ENCODE measurements around the gene ATP8B3. TPM values are rescaled to one million over a fixed set of nuclear protein-coding genes. Genes with fewer than 3 reads are reported as not detected.

The ATP8B3 gene
- total and polyA plus RNA-seq, 2 donors (not counting 1 experiment from before 2014, with no cell fraction given), result 2.3 to 3.0 TPM

GRCh38 chr19:1770866-1771576, 41.1 kb downstream of the ATP8B3 start:
- H3K27me3 ChIP-seq (ENCODE audit: control insufficient read depth, insufficient read depth, low read length), result peaks cover 23% of the 10 kb centered on the region

GRCh38 chr19:1769645-1769985, 42.5 kb downstream of the ATP8B3 start:
- H3K4me3 ChIP-seq (replicated peaks in 1 of 4; ENCODE audit: control extremely low read depth in 1 of 4, insufficient read depth in 1 of 4, low read depth in 3 of 4, low read length in 4 of 4), result no peak overlapping the region
- no peaks in the 10 kb centered on the region for H3K79me2 ChIP-seq (ENCODE audit: control insufficient read depth, insufficient read depth, low read length)
- H3K9me3 ChIP-seq (ENCODE audit: control insufficient read depth, insufficient read depth, low read depth, low read length), result no peaks in the 10 kb centered on the region
- no peak overlapping the region for H3K9ac ChIP-seq (ENCODE audit: insufficient read depth, low read length)
- H2AFZ ChIP-seq (ENCODE audit: low read length), result no peak overlapping the region
- H3K4me1 ChIP-seq (ENCODE audit: control insufficient read depth, extremely low read depth, insufficient read depth, low read length), result no peaks in the 10 kb centered on the region
- TF ChIP-seq CTCF (conservative IDR thresholded peaks at IDR 0.05 in 1 of 2, IDR thresholded peaks at IDR 0.05 in 1 of 2; ENCODE audit: low read depth in 1 of 2, low read length in 2 of 2) (no peak), EZH2 (IDR thresholded peaks at IDR 0.05; ENCODE audit: low read length, missing control alignments) (no peak)
- no peak for DNase-seq (ENCODE audit: low read depth in 2 of 2)
- no peak overlapping the region for H3K27ac ChIP-seq (ENCODE audit: insufficient read depth, low read length)
- H3K27me3 ChIP-seq (ENCODE audit: control insufficient read depth, insufficient read depth, low read length), result peaks cover 33% of the 10 kb centered on the region
- H3K36me3 ChIP-seq (ENCODE audit: control insufficient read depth, insufficient read depth, low read length), result no peaks in the 10 kb centered on the region
- H3K4me2 ChIP-seq (ENCODE audit: extremely low read depth, insufficient read depth, low read length), result no peak overlapping the region
- H4K20me1 ChIP-seq (ENCODE audit: control insufficient read depth, extremely low read depth, insufficient read depth, low read length), result no peaks in the 10 kb centered on the region

More at GRCh38 chr19:1770866-1771576, 41.1 kb downstream of the ATP8B3 start:
- no peak for DNase-seq (ENCODE audit: low read depth in 2 of 2)
- no peak overlapping the region for H2AFZ ChIP-seq (ENCODE audit: low read length)
- no peaks in the 10 kb centered on the region for H3K4me1 ChIP-seq (ENCODE audit: control insufficient read depth, extremely low read depth, insufficient read depth, low read length)
- H3K4me2 ChIP-seq (ENCODE audit: extremely low read depth, insufficient read depth, low read length), result no peak overlapping the region
- no peaks in the 10 kb centered on the region for H3K79me2 ChIP-seq (ENCODE audit: control insufficient read depth, insufficient read depth, low read length)
- no peak overlapping the region for H3K27ac ChIP-seq (ENCODE audit: insufficient read depth, low read length)
- no peaks in the 10 kb centered on the region for H3K9me3 ChIP-seq (ENCODE audit: control insufficient read depth, insufficient read depth, low read depth, low read length)
- H3K9ac ChIP-seq (ENCODE audit: insufficient read depth, low read length), result no peak overlapping the region
- no peak for TF ChIP-seq EZH2 (IDR thresholded peaks at IDR 0.05; ENCODE audit: low read length, missing control alignments)
- no peak for TF ChIP-seq CTCF (conservative IDR thresholded peaks at IDR 0.05 in 1 of 2, IDR thresholded peaks at IDR 0.05 in 1 of 2; ENCODE audit: low read depth in 1 of 2, low read length in 2 of 2)
- H4K20me1 ChIP-seq (ENCODE audit: control insufficient read depth, extremely low read depth, insufficient read depth, low read length), result no peaks in the 10 kb centered on the region
- H3K36me3 ChIP-seq (ENCODE audit: control insufficient read depth, insufficient read depth, low read length), result no peaks in the 10 kb centered on the region
- H3K4me3 ChIP-seq (replicated peaks in 1 of 4; ENCODE audit: control extremely low read depth in 1 of 4, insufficient read depth in 1 of 4, low read depth in 3 of 4, low read length in 4 of 4), result no peak overlapping the region

DNA sequence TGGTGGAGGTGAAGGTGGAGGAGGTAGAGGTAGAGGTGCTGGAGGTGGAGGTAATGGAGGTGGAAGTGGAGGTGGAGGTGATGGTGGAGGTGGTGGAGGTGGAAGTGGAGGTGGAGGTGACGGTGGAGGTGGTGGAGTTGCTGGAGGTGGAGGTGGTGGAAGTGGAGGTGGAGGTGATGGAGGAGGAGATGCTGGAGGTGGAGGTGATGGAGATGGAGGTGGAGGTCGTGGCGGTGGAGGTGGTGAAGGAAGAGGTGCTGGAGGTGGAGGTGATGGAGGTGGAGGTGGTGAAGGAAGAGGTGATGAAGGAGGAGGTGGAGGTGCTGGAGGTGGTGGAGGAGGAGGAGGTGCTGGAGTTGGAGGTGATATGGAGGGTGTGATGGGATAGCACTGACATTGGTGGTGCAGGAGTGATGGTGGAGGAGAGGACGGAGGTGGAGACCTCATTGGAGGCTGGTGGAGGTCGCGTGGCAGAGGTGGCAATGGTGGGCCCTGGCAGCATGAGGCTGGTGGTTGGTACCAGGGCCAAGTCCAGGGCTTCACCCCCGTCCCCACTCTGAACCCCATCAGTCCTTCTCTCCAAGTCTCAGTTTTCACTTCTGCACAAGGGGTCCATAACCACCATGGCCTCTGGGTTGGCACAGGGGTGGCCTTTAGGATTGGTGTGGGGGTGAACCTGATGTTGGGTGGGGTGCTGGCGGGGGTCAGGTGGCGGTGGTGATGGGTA, 43.0 kb downstream of the ATP8B3 start:
- TF ChIP-seq EZH2 (IDR thresholded peaks at IDR 0.05; ENCODE audit: low read length, missing control alignments) (no peak), CTCF (conservative IDR thresholded peaks at IDR 0.05 in 1 of 2, IDR thresholded peaks at IDR 0.05 in 1 of 2; ENCODE audit: low read depth in 1 of 2, low read length in 2 of 2) (no peak)
- Histone ChIP-seq H3K9me3 (ENCODE audit: control insufficient read depth, insufficient read depth, low read depth, low read length) (no peaks in the 10 kb centered on the region), H3K27me3 (ENCODE audit: control insufficient read depth, insufficient read depth, low read length) (peaks cover 38% of the 10 kb centered on the region)

More for the DNA sequence above, 43.0 kb downstream of the ATP8B3 start:
- Histone ChIP-seq H2AFZ (ENCODE audit: low read length) (no peak overlapping the region), H3K79me2 (ENCODE audit: control insufficient read depth, insufficient read depth, low read length) (no peaks in the 10 kb centered on the region), H3K36me3 (ENCODE audit: control insufficient read depth, insufficient read depth, low read length) (no peaks in the 10 kb centered on the region), H3K4me2 (ENCODE audit: extremely low read depth, insufficient read depth, low read length) (no peak overlapping the region), H3K4me3 (replicated peaks in 1 of 4; ENCODE audit: control extremely low read depth in 1 of 4, insufficient read depth in 1 of 4, low read depth in 3 of 4, low read length in 4 of 4) (no peak overlapping the region), H3K9ac (ENCODE audit: insufficient read depth, low read length) (no peak overlapping the region), H3K27ac (ENCODE audit: insufficient read depth, low read length) (no peak overlapping the region), H3K4me1 (ENCODE audit: control insufficient read depth, extremely low read depth, insufficient read depth, low read length) (no peaks in the 10 kb centered on the region), H4K20me1 (ENCODE audit: control insufficient read depth, extremely low read depth, insufficient read depth, low read length) (no peaks in the 10 kb centered on the region)
- DNase-seq (ENCODE audit: low read depth in 2 of 2), result no peak

All from fibroblast of lung (primary cell).